Smooth muscle cell (in vitro differentiated cells): Measurements from ENCODE around the gene CLIP1. TPM values are rescaled to one million over a fixed set of nuclear protein-coding genes. Genes with fewer than 3 reads are reported as not detected.

Experiments used
- DNase-seq: peaks from one replicate; lab custom pipeline; 2025; ENCODE audit not compliant: unreplicated experiment; lab: John Stamatoyannopoulos, UW
- H2AFZ ChIP-seq: fragments of 200-600 bp; sonication (generic); 2 replicates; pipeline ENCODE4 v1.6.0; 2016; ENCODE audit warnings: antibody characterized with exemption, low read depth, mild to moderate bottlenecking
- H3F3A ChIP-seq: fragments of 200-600 bp; sonication (generic); 2 replicates; pipeline ENCODE4 v1.6.0; 2017; ENCODE audit warnings: antibody characterized with exemption, low read depth
- H3K27ac ChIP-seq: fragments of 200-600 bp; sonication (generic); 2 replicates; pipeline ENCODE4 v1.5.1; 2016; ENCODE audit warnings: low read depth, mild to moderate bottlenecking
- H3K27me3 ChIP-seq: fragments of 200-600 bp; sonication (generic); 2 replicates; pipeline ENCODE4 v1.6.1; 2016; ENCODE audit warnings: low read depth, mild to moderate bottlenecking
- H3K36me3 ChIP-seq: fragments of 200-600 bp; sonication (generic); 2 replicates; pipeline ENCODE4 v1.5.1; 2016; ENCODE audit warnings: low read depth
- H3K4me1 ChIP-seq: fragments of 200-600 bp; sonication (generic); 2 replicates; pipeline ENCODE4 v1.5.1; 2016; ENCODE audit warnings: low read depth
- H3K4me2 ChIP-seq: fragments of 200-600 bp; sonication (generic); 2 replicates; pipeline ENCODE4 v1.6.0; 2016; ENCODE audit warnings: mild to moderate bottlenecking
- H3K4me3 ChIP-seq: fragments of 200-600 bp; sonication (generic); 2 replicates; pipeline ENCODE4 v1.5.1; 2016; ENCODE audit warnings: mild to moderate bottlenecking
- H3K79me2 ChIP-seq: fragments of 200-600 bp; sonication (generic); 2 replicates; pipeline ENCODE4 v1.6.0; 2016; ENCODE audit warnings: low read depth, mild to moderate bottlenecking
- H3K9ac ChIP-seq: fragments of 200-600 bp; sonication (generic); 2 replicates; pipeline ENCODE4 v1.6.0; 2016; ENCODE audit warnings: low read depth
- H3K9me3 ChIP-seq: fragments of 200-600 bp; sonication (generic); replicated peaks from 2 replicates; pipeline ENCODE4 v1.5.1; 2016; ENCODE audit warnings: low read depth
- H4K20me1 ChIP-seq: fragments of 200-600 bp; sonication (generic); 2 replicates; pipeline ENCODE4 v1.6.0; 2016; ENCODE audit warnings: low read depth
- CTCF ChIP-seq: fragments of 200-600 bp; sonication (generic); IDR thresholded peaks from 2 replicates; pipeline ENCODE4 v1.5.1; 2017; ENCODE audit warnings: borderline replicate concordance, mild to moderate bottlenecking, antibody characterized with exemption; ENCODE audit not compliant: insufficient read depth, poor library complexity, severe bottlenecking
- WGBS: methylation state at CpG from one replicate; pipeline ENCODE4 v1.1.7; 2016; ENCODE audit warnings: low lambda C conversion rate; 5-methylcytosine and 5-hydroxymethylcytosine counted together
- polyA plus RNA-seq: library from polyadenylated mRNA; unstranded; fragments of >200 nt; fragmentation: Nextera tagmentation; extraction: Ambion mirVana; gene quantifications from 2 replicates; pipeline ENCODE4 v1.2.1, GENCODE V29; 2016
- total RNA-seq: library from RNA; depleted of rRNA; stranded (reverse); fragments of >200 nt; gene quantifications from 2 replicates; pipeline ENCODE4 v1.2.3, GENCODE V29; 2014

The CLIP1 gene
- total and polyA plus RNA-seq, 2 experiments from 2014 or later: 15.3 to 40.4 TPM

- H3K4me2 ChIP-seq: no peak overlapping the region
- H3K79me2 ChIP-seq: no peaks in the 10 kb centered on the region
- H3K9ac ChIP-seq: no peak overlapping the region
- no peak overlapping the region for H3K27ac ChIP-seq
- H3F3A ChIP-seq: no peaks in the 10 kb centered on the region
- no peaks in the 10 kb centered on the region for H3K4me1 ChIP-seq
- no peak overlapping the region for H3K4me3 ChIP-seq
- H4K20me1 ChIP-seq: no peaks in the 10 kb centered on the region
- no peaks in the 10 kb centered on the region for H3K27me3 ChIP-seq
- WGBS: 97% methylated on average over 3 of the region's 3 CpGs
- no peak overlapping the region for H2AFZ ChIP-seq
- TF ChIP-seq CTCF: no peak
- no peaks in the 10 kb centered on the region for H3K9me3 ChIP-seq
- DNase-seq: no peak
- no peaks in the 10 kb centered on the region for H3K36me3 ChIP-seq
These were observed 111.7 kb downstream of the CLIP1 start for GRCh38 chr12:122310626-122311333.

- Histone ChIP-seq H4K20me1 (no peaks in the 10 kb centered on the region), H3K9me3 (no peaks in the 10 kb centered on the region), H3F3A (no peaks in the 10 kb centered on the region), H3K27ac (no peak overlapping the region), H2AFZ (no peak overlapping the region), H3K36me3 (no peaks in the 10 kb centered on the region), H3K4me3 (no peak overlapping the region), H3K4me1 (no peaks in the 10 kb centered on the region), H3K9ac (no peak overlapping the region), H3K79me2 (no peaks in the 10 kb centered on the region), H3K4me2 (no peak overlapping the region), H3K27me3 (no peaks in the 10 kb centered on the region)
- TF ChIP-seq CTCF: no peak
- no peak for DNase-seq
- 87% methylated on average over 8 of the region's 8 CpGs for WGBS
These were observed 112.8 kb downstream of the CLIP1 start for GRCh38 chr12:122309564-122310121.

- H3K79me2 ChIP-seq: no peaks in the 10 kb centered on the region
- DNase-seq: no peak
- H3K9ac ChIP-seq: no peak overlapping the region
- H3K4me1 ChIP-seq: no peaks in the 10 kb centered on the region
- TF ChIP-seq CTCF: no peak
- H3K4me3 ChIP-seq: no peak overlapping the region
- no peak overlapping the region for H3K4me2 ChIP-seq
- no peaks in the 10 kb centered on the region for H3K9me3 ChIP-seq
- no peak overlapping the region for H3K27ac ChIP-seq
- H3K36me3 ChIP-seq: no peaks in the 10 kb centered on the region
- no peak overlapping the region for H2AFZ ChIP-seq
- no peaks in the 10 kb centered on the region for H4K20me1 ChIP-seq
- H3K27me3 ChIP-seq: no peaks in the 10 kb centered on the region
- WGBS: 83% methylated on average over 1 of the region's 1 CpG
- H3F3A ChIP-seq: no peaks in the 10 kb centered on the region
These were observed 113.7 kb downstream of the CLIP1 start for GRCh38 chr12:122308811-122309210.

- 79% methylated on average over 4 of the region's 4 CpGs for WGBS
- Histone ChIP-seq H3K36me3 (peaks cover 4% of the 10 kb centered on the region), H3F3A (no peaks in the 10 kb centered on the region), H3K9me3 (no peaks in the 10 kb centered on the region), H3K27me3 (no peaks in the 10 kb centered on the region), H3K4me2 (no peak overlapping the region), H3K4me1 (no peaks in the 10 kb centered on the region), H3K9ac (no peak overlapping the region), H4K20me1 (no peaks in the 10 kb centered on the region), H3K27ac (no peak overlapping the region), H3K4me3 (no peak overlapping the region), H3K79me2 (no peaks in the 10 kb centered on the region), H2AFZ (no peak overlapping the region)
- TF ChIP-seq CTCF: no peak
- DNase-seq: no peak
These were observed 116.1 kb downstream of the CLIP1 start for GRCh38 chr12:122306407-122306806.
